K562 (cell line): ENCODE measurements around the gene TCIRG1. TPM values are rescaled to one million over a fixed set of nuclear protein-coding genes. Genes with fewer than 3 reads are reported as not detected.

Source experiments
- ATAC-seq: fragments of 200-7000 bp; cut with Tn5 transposase; 3 replicates; pipeline ENCODE4 v1.9.1; 2020; ENCODE audit warnings: moderate library complexity
- BruUV-seq: library from RNA; stranded (reverse); fragments of 400-500 nt; replicated peaks from 2 replicates; lab custom pipeline; 2021; lab: Mats Ljungman, UMichigan
- CTCF ChIA-PET: fragments of 300-600 bp; formaldehyde crosslinking; extraction: SDS; loops from one replicate; lab custom pipeline; 2021; ENCODE audit warnings: low intra/inter-chr PET ratio; lab: Yijun Ruan, JAX
- POLR2A ChIA-PET: fragments of 300-600, 350-650 bp; sonication (Branson Sonifier 250); formaldehyde crosslinking; extraction: SDS; loops from one replicate; lab custom pipeline; 2021; ENCODE audit warnings: antibody characterized with exemption, inconsistent platforms; lab: Yijun Ruan, JAX
- DNase-seq, 4 experiments: peaks; one replicate each; pipeline versions ENCODE4 v3.0.0 to v3.0.0-alpha.2; 2011 to 2018; ENCODE audit warnings: low spot score in 3 of 4, mixed read lengths in 3 of 4; ENCODE audit errors: extremely low read depth in 1 of 4
- FAIRE-seq: peaks from 2 replicates; lab custom pipeline; 2011; peaks lifted over from hg19 to GRCh38; lab: Jason Lieb, UNC
- H2AFZ ChIP-seq: 2 replicates; pipeline ENCODE4 v1.6.0; 2011; ENCODE audit warnings: low read depth, low read length, control low read depth, inconsistent platforms
- H3K27ac ChIP-seq: fragments of 200-600 bp; 3 replicates; pipeline ENCODE4 v1.8.0; 2011; ENCODE audit warnings: low read depth, mild to moderate bottlenecking, control low read depth, inconsistent platforms, low read length, moderate library complexity, mixed read lengths; ENCODE audit errors: extremely low read depth
- H3K27me3 ChIP-seq, 2 experiments: fragments of 300-600 bp in 1 of 2; 2 replicates in 1 of 2; 3 replicates in 1 of 2; pipeline versions ENCODE4 v1.6.0 to v1.8.0; 2011; ENCODE audit warnings: inconsistent platforms in 2 of 2, low read length in 2 of 2, mild to moderate bottlenecking in 1 of 2, mixed read lengths in 1 of 2, moderate library complexity in 1 of 2; ENCODE audit not compliant: control insufficient read depth in 2 of 2, insufficient read depth in 2 of 2
- H3K36me3 ChIP-seq: fragments of 300-600 bp; 3 replicates; pipeline ENCODE4 v1.8.0; 2011; ENCODE audit warnings: mild to moderate bottlenecking, low read length, inconsistent platforms; ENCODE audit not compliant: control insufficient read depth, insufficient read depth
- H3K4me1 ChIP-seq, 2 experiments: fragments of 200-600 bp in 1 of 2; replicated peaks in 1 of 2; 2 replicates in 1 of 2; 3 replicates in 1 of 2; pipeline versions ENCODE4 v1.5.1 to v1.8.0; 2011; ENCODE audit warnings: inconsistent platforms in 2 of 2, low read length in 2 of 2, mild to moderate bottlenecking in 1 of 2, mixed read lengths in 1 of 2, moderate library complexity in 1 of 2; ENCODE audit not compliant: control insufficient read depth in 2 of 2, insufficient read depth in 2 of 2
- H3K4me2 ChIP-seq: 2 replicates; pipeline ENCODE4 v1.6.1; 2011; ENCODE audit warnings: low read length, control low read depth, inconsistent platforms, mixed read lengths; ENCODE audit not compliant: insufficient read depth
- H3K4me3 ChIP-seq: fragments of 200-600 bp; sonication (generic), shearing (Covaris generic); 2 replicates; pipeline ENCODE4 v1.5.1; 2016; ENCODE audit warnings: control low read depth, inconsistent platforms
- H3K79me2 ChIP-seq: fragments of 200-600 bp; 3 replicates; pipeline ENCODE4 v1.8.0; 2011; ENCODE audit warnings: low read length, inconsistent platforms; ENCODE audit not compliant: control insufficient read depth, insufficient read depth
- H3K9ac ChIP-seq, 2 experiments: 2 replicates each; pipeline versions ENCODE4 v1.6.0 to v1.6.1; 2011; ENCODE audit warnings: low read depth in 2 of 2, low read length in 2 of 2, control low read depth in 1 of 2, inconsistent platforms in 1 of 2, mild to moderate bottlenecking in 1 of 2, mixed read lengths in 1 of 2; ENCODE audit not compliant: insufficient read depth in 1 of 2
- H3K9me1 ChIP-seq: one replicate; pipeline ENCODE4 v1.6.0; 2011; ENCODE audit warnings: inconsistent platforms, mild to moderate bottlenecking, low read length, moderate library complexity; ENCODE audit not compliant: control insufficient read depth, insufficient read depth
- H3K9me3 ChIP-seq: replicated peaks from 2 replicates; pipeline ENCODE4 v1.5.1; 2011; ENCODE audit warnings: low read depth, low read length, inconsistent platforms; ENCODE audit not compliant: control insufficient read depth, insufficient read depth
- H4K20me1 ChIP-seq: replicated peaks from 2 replicates; pipeline ENCODE4 v1.6.1; 2011; ENCODE audit warnings: low read length, inconsistent platforms, mixed read lengths; ENCODE audit not compliant: control insufficient read depth, insufficient read depth
- ELF4 ChIP-seq: fragments of 450-650 bp; formaldehyde crosslinking; IDR thresholded peaks from 2 replicates; pipeline ENCODE4 v1.4.0; 2022; ENCODE audit warnings: missing genetic modification characterization
- FOS ChIP-seq: IDR thresholded peaks from 3 replicates; pipeline ENCODE4 v1.6.1; 2011; ENCODE audit not compliant: insufficient read length; ENCODE audit errors: extremely low read depth
- GTF2A2 ChIP-seq: IDR thresholded peaks from 2 replicates; pipeline ENCODE4 v1.6.1; 2016; ENCODE audit warnings: mild to moderate bottlenecking, missing genetic modification characterization, missing compliant biosample characterization
- HMG20A ChIP-seq: fragments of 450-650 bp; formaldehyde crosslinking; conservative IDR thresholded peaks from 2 replicates; pipeline ENCODE4 v1.4.0; 2020; ENCODE audit warnings: mild to moderate bottlenecking, mixed read lengths
- IRF2 ChIP-seq: sonication (generic); formaldehyde crosslinking; IDR thresholded peaks from 2 replicates; pipeline ENCODE4 v1.8.1; 2022; ENCODE audit warnings: mild to moderate bottlenecking, missing genetic modification reagents
- KDM2B ChIP-seq: fragments of 250-450 bp; sonication (Bioruptor Pico); IDR thresholded peaks from 2 replicates; pipeline ENCODE4 v1.8.0; 2021; ENCODE audit warnings: mild to moderate bottlenecking, moderate library complexity
- LARP7 ChIP-seq: fragments of 450-650 bp; IDR thresholded peaks from 2 replicates; pipeline ENCODE4 v1.6.1; 2016
- MAX ChIP-seq: sonication (generic); formaldehyde crosslinking; IDR thresholded peaks from 2 replicates; pipeline ENCODE4 v1.9.0; 2022; ENCODE audit warnings: mild to moderate bottlenecking, missing genetic modification reagents
- NONO ChIP-seq, 2 experiments: fragments of 200-400 bp in 1 of 2; fragments of 450-650 bp in 1 of 2; formaldehyde crosslinking in 1 of 2; IDR thresholded peaks; 2 replicates each; pipeline ENCODE4 v1.6.1; 2017; ENCODE audit warnings: low read depth in 2 of 2, mild to moderate bottlenecking in 2 of 2, moderate library complexity in 2 of 2, low read length in 1 of 2
- NR2C2 ChIP-seq, 2 experiments: fragments of 200-800 bp in 1 of 2; sonication (Bioruptor generic) in 1 of 2; sonication (generic) in 1 of 2; formaldehyde crosslinking in 1 of 2; IDR thresholded peaks; 2 replicates each; pipeline versions ENCODE4 v1.6.1 to v1.8.0; 2016 to 2022; ENCODE audit warnings: mild to moderate bottlenecking in 1 of 2, missing compliant biosample characterization in 1 of 2, missing genetic modification characterization in 1 of 2, missing genetic modification reagents in 1 of 2
- SMAD4 ChIP-seq: fragments of 250-450 bp; sonication (Bioruptor Pico); conservative IDR thresholded peaks from 2 replicates; pipeline ENCODE4 v1.8.0; 2021; ENCODE audit warnings: inconsistent platforms, mild to moderate bottlenecking, moderate library complexity
- ZNF263 ChIP-seq: sonication (generic); formaldehyde crosslinking; IDR thresholded peaks from 2 replicates; pipeline ENCODE4 v1.8.0; 2022; ENCODE audit warnings: mild to moderate bottlenecking, missing genetic modification reagents, borderline replicate concordance
- ZNF717 ChIP-seq: fragments of 250-450 bp; sonication (Bioruptor Pico); IDR thresholded peaks from 2 replicates; pipeline ENCODE4 v1.5.0; 2021
- ZNF740 ChIP-seq, 3 experiments: fragments of 200-800 bp in 1 of 3; sonication (Bioruptor generic) in 1 of 3; sonication (generic) in 1 of 3; formaldehyde crosslinking in 1 of 3; IDR thresholded peaks; 2 replicates each; pipeline versions ENCODE4 v1.6.1 to v1.8.0; 2016 to 2022; ENCODE audit warnings: mild to moderate bottlenecking in 2 of 3, missing compliant biosample characterization in 2 of 3, missing genetic modification characterization in 2 of 3, missing genetic modification reagents in 1 of 3
- WGBS: fragments of 100-300 bp; shearing (Covaris generic); methylation state at CpG from one replicate; pipeline ENCODE4 v1.1.6; 2016; ENCODE audit warnings: low coverage, mixed read lengths; ENCODE audit not compliant: insufficient coverage; ENCODE audit errors: missing lambda C conversion rate; 5-methylcytosine and 5-hydroxymethylcytosine counted together
- in situ Hi-C: fragments of 300-500 bp; cut with MboI; formaldehyde crosslinking; loops from 4 replicates; pipeline ENCODE4 v1.15.0; 2018; ENCODE audit warnings: inconsistent platforms, mixed read lengths
- intact Hi-C: fragments of 100-400 bp; cut with micrococcal nuclease; formaldehyde crosslinking; loops from 2 replicates; pipeline ENCODE4 v1.14.2; 2022
- polyA plus RNA-seq, 8 experiments: library from polyadenylated mRNA; depleted of rRNA in 4 of 8; stranded (reverse) in 5 of 8; unstranded in 3 of 8; fragments of >200 nt; fragmentation: Nextera tagmentation in 2 of 8; fragmentation: Illumina TruSeq in 1 of 8; extraction: Ambion mirVana in 2 of 8; extraction: Trizol in 1 of 8; gene quantifications; 2 replicates each; pipeline versions ENCODE4 v1.2.1 to v1.2.3, GENCODE V29; 2011 to 2014; ENCODE audit warnings: inconsistent platforms in 1 of 8, missing spikeins in 1 of 8
- total RNA-seq, 7 experiments: library from RNA; depleted of rRNA in 6 of 7; stranded (reverse); fragments of >200 nt in 6 of 7; fragmentation: Illumina TruSeq in 2 of 7; extraction: Trizol in 2 of 7; gene quantifications; 2 replicates each; pipeline versions ENCODE4 v1.2.1 to v1.2.3, GENCODE V29; 2011 to 2021; ENCODE audit warnings: low replicate concordance in 1 of 7

TCIRG1 gene
- total and polyA plus RNA-seq, 9 of the 15 experiments (the other 6 are each of a cell fraction or from before 2014, with no cell fraction given): 0.49 to 143 (median 24.4) TPM

GRCh38 chr11:68090287-68090686, 51.5 kb downstream of the TCIRG1 start:
- ChIA-PET POLR2A (no interaction called here), CTCF (no interaction called here)
- no peak for ATAC-seq
- intact Hi-C loops: no loop called here
- H3K27ac ChIP-seq: no peak overlapping the region
- peaks cover 22% of the 10 kb centered on the region for H3K36me3 ChIP-seq
- no peak for TF ChIP-seq ZNF717
- no peak for TF ChIP-seq KDM2B (CRISPR knock-in tag)
- no peak for TF ChIP-seq NR2C2 (CRISPR knock-in tag; IDR thresholded peaks at IDR 0.05)
- no peak for TF ChIP-seq NR2C2 (tag; IDR thresholded peaks at IDR 0.05)
- TF ChIP-seq SMAD4 (CRISPR knock-in tag): no peak
- TF ChIP-seq LARP7: no peak
- no peak for TF ChIP-seq HMG20A
- TF ChIP-seq GTF2A2: no peak
- no peak for TF ChIP-seq ZNF740 (CRISPR knock-in tag; IDR thresholded peaks at IDR 0.05)
- no peak for TF ChIP-seq ZNF740 (tag; IDR thresholded peaks at IDR 0.05)
- TF ChIP-seq ELF4 (CRISPR knock-in tag): no peak
- TF ChIP-seq ZNF263 (CRISPR knock-in tag): no peak
- no peak for TF ChIP-seq IRF2 (CRISPR knock-in tag)
- no peak for TF ChIP-seq FOS
- no peak for TF ChIP-seq MAX (CRISPR knock-in tag)
- TF ChIP-seq NONO (IDR thresholded peaks at IDR 0.05; ENCODE audit: low read depth in 2 of 2, low read length in 1 of 2): no peak
- no peaks in the 10 kb centered on the region for H4K20me1 ChIP-seq
- WGBS: 94% methylated on average over 1 of the region's 1 CpG
- DNase-seq: no peak
- no peak overlapping the region for H3K9ac ChIP-seq
- BruUV-seq: no TSS peak
- H3K9me1 ChIP-seq: no peaks in the 10 kb centered on the region
- no peaks in the 10 kb centered on the region; a peak in 1 of 5 replicates for H3K4me1 ChIP-seq
- H3K4me3 ChIP-seq: no peak overlapping the region
- H3K79me2 ChIP-seq: no peaks in the 10 kb centered on the region
- no peak overlapping the region for H2AFZ ChIP-seq
- no peak for FAIRE-seq
- H3K9me3 ChIP-seq: no peaks in the 10 kb centered on the region
- no peak overlapping the region for H3K4me2 ChIP-seq
- H3K27me3 ChIP-seq: no peaks in the 10 kb centered on the region
- in situ Hi-C loops: no loop called here
